ENCODE results near the gene TGFBR2. TPM values are rescaled to one million over a fixed set of nuclear protein-coding genes. Genes with fewer than 3 reads are reported as not detected.

TGFBR2 gene
- total RNA-seq, 1 experiment from 2014 or later: not detected

- Histone ChIP-seq H3K4me1 (ENCODE audit: low read length) (0 out of 2 replicates have a peak, but pooled peaks cover 4% of the 10 kb centered on the region), H3K36me3 (ENCODE audit: insufficient read depth, low read length) (no peaks in the 10 kb centered on the region), H3K9me3 (ENCODE audit: low read length) (no peaks in the 10 kb centered on the region), H3K27ac (ENCODE audit: low read length) (no peak overlapping the region), H4K20me1 (ENCODE audit: insufficient read depth, low read depth, low read length) (no peaks in the 10 kb centered on the region), H3K9ac (ENCODE audit: low read length) (no peak overlapping the region), H3K4me2 (ENCODE audit: low read depth, low read length, poor library complexity, severe bottlenecking) (no peak overlapping the region), H3K79me2 (ENCODE audit: low read length) (no peaks in the 10 kb centered on the region), H2AFZ (ENCODE audit: low read length) (no peak overlapping the region), H3K27me3 (ENCODE audit: low read length) (no peaks in the 10 kb centered on the region), H3K4me3 (ENCODE audit: low read length) (no peak overlapping the region), H3K9me2 (replicated peaks; ENCODE audit: insufficient read depth, low read length) (no peaks in the 10 kb centered on the region)
- DNase-seq: peak; percentile 78
Measured at GRCh38 chr3:30693470-30694120, 87.2 kb downstream of the TGFBR2 start.

- Histone ChIP-seq H2AFZ (ENCODE audit: low read length) (no peak overlapping the region), H3K9me3 (ENCODE audit: low read length) (no peaks in the 10 kb centered on the region), H3K4me3 (ENCODE audit: low read length) (no peak overlapping the region), H3K36me3 (ENCODE audit: insufficient read depth, low read length) (no peaks in the 10 kb centered on the region), H3K9ac (ENCODE audit: low read length) (no peak overlapping the region), H4K20me1 (ENCODE audit: insufficient read depth, low read depth, low read length) (no peaks in the 10 kb centered on the region), H3K9me2 (replicated peaks; ENCODE audit: insufficient read depth, low read length) (no peaks in the 10 kb centered on the region), H3K27me3 (ENCODE audit: low read length) (no peaks in the 10 kb centered on the region), H3K4me2 (ENCODE audit: low read depth, low read length, poor library complexity, severe bottlenecking) (no peak overlapping the region), H3K4me1 (ENCODE audit: low read length) (0 out of 2 replicates have a peak, but pooled peaks cover 4% of the 10 kb centered on the region), H3K79me2 (ENCODE audit: low read length) (no peaks in the 10 kb centered on the region), H3K27ac (ENCODE audit: low read length) (no peak overlapping the region)
- DNase-seq: no peak
Measured at GRCh38 chr3:30694148-30694547, 87.7 kb downstream of the TGFBR2 start.

GRCh38 chr3:30694668-30695067 lies 88.3 kb downstream of the TGFBR2 start:
- H3K36me3 ChIP-seq (ENCODE audit: insufficient read depth, low read length): no peaks in the 10 kb centered on the region
- H3K4me3 ChIP-seq (ENCODE audit: low read length): no peak overlapping the region
- H3K9ac ChIP-seq (ENCODE audit: low read length): no peak overlapping the region
- no peak overlapping the region for H2AFZ ChIP-seq (ENCODE audit: low read length)
- no peaks in the 10 kb centered on the region for H3K9me3 ChIP-seq (ENCODE audit: low read length)
- H3K79me2 ChIP-seq (ENCODE audit: low read length): no peaks in the 10 kb centered on the region
- H3K4me1 ChIP-seq (ENCODE audit: low read length): 0 out of 2 replicates have a peak, but pooled peaks cover 4% of the 10 kb centered on the region
- H4K20me1 ChIP-seq (ENCODE audit: insufficient read depth, low read depth, low read length): no peaks in the 10 kb centered on the region
- H3K27ac ChIP-seq (ENCODE audit: low read length): no peak overlapping the region
- no peaks in the 10 kb centered on the region for H3K9me2 ChIP-seq (replicated peaks; ENCODE audit: insufficient read depth, low read length)
- DNase-seq: no peak
- no peak overlapping the region for H3K4me2 ChIP-seq (ENCODE audit: low read depth, low read length, poor library complexity, severe bottlenecking)
- no peaks in the 10 kb centered on the region for H3K27me3 ChIP-seq (ENCODE audit: low read length)

DNA sequence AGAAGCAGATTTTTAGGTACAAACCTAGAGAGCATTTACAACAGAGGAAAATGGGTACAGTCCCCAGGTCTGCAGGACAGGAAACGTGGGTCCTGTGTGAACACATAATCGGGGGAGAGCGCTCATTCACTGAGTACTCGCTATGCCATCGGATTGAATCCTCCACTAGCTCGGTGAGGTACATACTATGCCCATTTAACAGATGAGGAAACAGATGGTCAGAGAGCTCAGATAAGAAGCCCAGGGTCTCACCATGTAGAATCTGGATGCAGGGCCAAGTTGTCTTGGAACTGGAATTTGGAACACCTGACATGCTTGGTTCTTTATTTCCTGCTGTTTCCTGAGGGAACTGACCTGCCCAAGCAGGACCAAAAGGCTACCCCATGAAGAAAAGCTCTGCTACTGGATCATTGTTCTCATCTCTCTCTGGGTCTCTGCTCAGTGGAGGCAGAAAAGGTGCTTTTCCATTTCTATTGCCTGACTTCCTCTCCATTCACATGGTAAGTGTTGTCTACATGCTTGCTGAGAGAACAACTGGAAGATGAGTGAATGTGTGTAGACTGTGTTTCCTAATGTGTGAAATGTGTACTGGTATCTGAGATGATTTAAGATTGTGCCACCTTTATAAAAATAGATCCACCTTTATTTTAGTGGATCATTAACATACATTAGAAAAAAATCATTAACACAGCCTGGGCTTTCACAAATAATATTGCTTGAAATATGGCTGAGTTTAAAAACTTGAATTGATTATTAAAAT lies 89.1 kb downstream of the TGFBR2 start:
- no peak overlapping the region for H3K4me3 ChIP-seq (ENCODE audit: low read length)
- H3K4me1 ChIP-seq (ENCODE audit: low read length): 0 out of 2 replicates have a peak, but pooled peaks cover 4% of the 10 kb centered on the region
- no peak for DNase-seq
- no peaks in the 10 kb centered on the region for H3K27me3 ChIP-seq (ENCODE audit: low read length)
- H3K9me2 ChIP-seq (replicated peaks; ENCODE audit: insufficient read depth, low read length): no peaks in the 10 kb centered on the region
- no peak overlapping the region for H2AFZ ChIP-seq (ENCODE audit: low read length)
- H3K27ac ChIP-seq (ENCODE audit: low read length): no peak overlapping the region
- no peaks in the 10 kb centered on the region for H3K36me3 ChIP-seq (ENCODE audit: insufficient read depth, low read length)
- H3K79me2 ChIP-seq (ENCODE audit: low read length): no peaks in the 10 kb centered on the region
- no peaks in the 10 kb centered on the region for H3K9me3 ChIP-seq (ENCODE audit: low read length)
- no peak overlapping the region for H3K9ac ChIP-seq (ENCODE audit: low read length)
- no peak overlapping the region for H3K4me2 ChIP-seq (ENCODE audit: low read depth, low read length, poor library complexity, severe bottlenecking)
- no peaks in the 10 kb centered on the region for H4K20me1 ChIP-seq (ENCODE audit: insufficient read depth, low read depth, low read length)

GRCh38 chr3:30696403-30696819 lies 90.0 kb downstream of the TGFBR2 start:
- Histone ChIP-seq H4K20me1 (ENCODE audit: insufficient read depth, low read depth, low read length) (no peaks in the 10 kb centered on the region), H2AFZ (ENCODE audit: low read length) (no peak overlapping the region), H3K9me2 (replicated peaks; ENCODE audit: insufficient read depth, low read length) (no peaks in the 10 kb centered on the region), H3K79me2 (ENCODE audit: low read length) (no peaks in the 10 kb centered on the region), H3K27me3 (ENCODE audit: low read length) (no peaks in the 10 kb centered on the region), H3K27ac (ENCODE audit: low read length) (no peak overlapping the region), H3K4me3 (ENCODE audit: low read length) (no peak overlapping the region), H3K4me2 (ENCODE audit: low read depth, low read length, poor library complexity, severe bottlenecking) (no peak overlapping the region), H3K9ac (ENCODE audit: low read length) (no peak overlapping the region), H3K4me1 (ENCODE audit: low read length) (0 out of 2 replicates have a peak, but pooled peaks cover 4% of the 10 kb centered on the region), H3K9me3 (ENCODE audit: low read length) (no peaks in the 10 kb centered on the region), H3K36me3 (ENCODE audit: insufficient read depth, low read length) (no peaks in the 10 kb centered on the region)
- DNase-seq: no peak

DNA sequence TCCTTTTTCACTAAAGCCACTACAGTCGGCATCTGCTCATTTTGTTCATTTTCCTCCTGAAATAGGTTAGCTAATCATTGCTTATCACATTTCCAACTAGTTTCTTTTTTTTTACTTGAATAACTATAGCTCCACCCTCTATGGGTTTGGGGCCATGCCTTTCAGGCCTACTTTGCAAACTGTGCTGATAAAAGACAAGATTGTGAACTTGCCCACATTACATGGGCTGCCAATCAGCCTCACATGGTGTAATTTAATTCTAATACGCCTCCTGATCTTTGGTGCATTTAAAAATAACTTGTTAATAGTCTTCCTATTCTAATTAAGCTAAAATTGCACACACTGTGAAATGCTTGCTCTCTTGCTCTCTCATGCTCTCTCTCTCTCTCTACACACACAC lies 90.5 kb downstream of the TGFBR2 start:
- H3K4me2 ChIP-seq (ENCODE audit: low read depth, low read length, poor library complexity, severe bottlenecking): no peak overlapping the region
- H3K9me2 ChIP-seq (replicated peaks; ENCODE audit: insufficient read depth, low read length): no peaks in the 10 kb centered on the region
- H3K27me3 ChIP-seq (ENCODE audit: low read length): no peaks in the 10 kb centered on the region
- no peak overlapping the region for H3K27ac ChIP-seq (ENCODE audit: low read length)
- no peaks in the 10 kb centered on the region for H4K20me1 ChIP-seq (ENCODE audit: insufficient read depth, low read depth, low read length)
- no peak overlapping the region for H3K4me3 ChIP-seq (ENCODE audit: low read length)
- H3K4me1 ChIP-seq (ENCODE audit: low read length): 0 out of 2 replicates have a peak, but pooled peaks cover 4% of the 10 kb centered on the region
- H3K36me3 ChIP-seq (ENCODE audit: insufficient read depth, low read length): no peaks in the 10 kb centered on the region
- no peaks in the 10 kb centered on the region for H3K9me3 ChIP-seq (ENCODE audit: low read length)
- no peak overlapping the region for H2AFZ ChIP-seq (ENCODE audit: low read length)
- no peaks in the 10 kb centered on the region for H3K79me2 ChIP-seq (ENCODE audit: low read length)
- H3K9ac ChIP-seq (ENCODE audit: low read length): no peak overlapping the region
- no peak for DNase-seq

GRCh38 chr3:30698549-30698948 lies 92.1 kb downstream of the TGFBR2 start:
- no peaks in the 10 kb centered on the region for H3K9me2 ChIP-seq (replicated peaks; ENCODE audit: insufficient read depth, low read length)
- no peaks in the 10 kb centered on the region for H3K27me3 ChIP-seq (ENCODE audit: low read length)
- no peaks in the 10 kb centered on the region for H3K79me2 ChIP-seq (ENCODE audit: low read length)
- no peak overlapping the region for H3K4me3 ChIP-seq (ENCODE audit: low read length)
- no peak overlapping the region for H2AFZ ChIP-seq (ENCODE audit: low read length)
- DNase-seq: no peak
- no peaks in the 10 kb centered on the region for H4K20me1 ChIP-seq (ENCODE audit: insufficient read depth, low read depth, low read length)
- H3K27ac ChIP-seq (ENCODE audit: low read length): no peak overlapping the region
- H3K9me3 ChIP-seq (ENCODE audit: low read length): peaks cover 4% of the 10 kb centered on the region; the same call in 1 of the 2 replicates
- 0 out of 2 replicates have a peak, but pooled peaks cover 4% of the 10 kb centered on the region for H3K4me1 ChIP-seq (ENCODE audit: low read length)
- no peak overlapping the region for H3K9ac ChIP-seq (ENCODE audit: low read length)
- H3K36me3 ChIP-seq (ENCODE audit: insufficient read depth, low read length): no peaks in the 10 kb centered on the region
- H3K4me2 ChIP-seq (ENCODE audit: low read depth, low read length, poor library complexity, severe bottlenecking): no peak overlapping the region

GRCh38 chr3:30699927-30700326 lies 93.5 kb downstream of the TGFBR2 start:
- Histone ChIP-seq H3K4me1 (ENCODE audit: low read length) (0 out of 2 replicates have a peak, but pooled peaks cover 4% of the 10 kb centered on the region), H3K4me2 (ENCODE audit: low read depth, low read length, poor library complexity, severe bottlenecking) (no peak overlapping the region), H2AFZ (ENCODE audit: low read length) (no peak overlapping the region), H3K79me2 (ENCODE audit: low read length) (no peaks in the 10 kb centered on the region), H3K9me3 (ENCODE audit: low read length) (peaks cover 4% of the 10 kb centered on the region; the same call in 1 of the 2 replicates), H3K27me3 (ENCODE audit: low read length) (no peaks in the 10 kb centered on the region), H4K20me1 (ENCODE audit: insufficient read depth, low read depth, low read length) (no peaks in the 10 kb centered on the region), H3K9me2 (replicated peaks; ENCODE audit: insufficient read depth, low read length) (no peaks in the 10 kb centered on the region), H3K9ac (ENCODE audit: low read length) (no peak overlapping the region), H3K36me3 (ENCODE audit: insufficient read depth, low read length) (no peaks in the 10 kb centered on the region), H3K4me3 (ENCODE audit: low read length) (no peak overlapping the region), H3K27ac (ENCODE audit: low read length) (no peak overlapping the region)
- no peak for DNase-seq
